GM23248 (cell line): ENCODE results near the gene OSBPL5. TPM values are rescaled to one million over a fixed set of nuclear protein-coding genes. Genes with fewer than 3 reads are reported as not detected.

ENCODE experiments used
- DNase-seq: peaks from one replicate; pipeline ENCODE4 v3.0.0-alpha.2; 2015
- H2AFZ ChIP-seq: fragments of 200-600 bp; sonication (generic); 2 replicates; pipeline ENCODE4 v1.6.1; 2016; ENCODE audit warnings: antibody characterized with exemption
- H3F3A ChIP-seq: fragments of 200-600 bp; sonication (generic); 2 replicates; pipeline ENCODE4 v1.6.1; 2016; ENCODE audit warnings: mild to moderate bottlenecking, antibody characterized with exemption, mixed run types; ENCODE audit not compliant: insufficient read depth
- H3K27ac ChIP-seq: fragments of 200-600 bp; sonication (generic); 2 replicates; pipeline ENCODE4 v1.5.1; 2016; ENCODE audit warnings: mild to moderate bottlenecking
- H3K27me3 ChIP-seq: fragments of 200-600 bp; sonication (generic); replicated peaks from 2 replicates; pipeline ENCODE4 v1.6.1; 2016; ENCODE audit warnings: mild to moderate bottlenecking; ENCODE audit not compliant: insufficient read depth
- H3K36me3 ChIP-seq: fragments of 200-600 bp; sonication (generic); 2 replicates; pipeline ENCODE4 v1.6.1; 2016; ENCODE audit warnings: low read depth, mild to moderate bottlenecking
- H3K4me1 ChIP-seq: fragments of 200-600 bp; sonication (generic); 2 replicates; pipeline ENCODE4 v1.6.1; 2016; ENCODE audit warnings: mild to moderate bottlenecking; ENCODE audit not compliant: insufficient read depth
- H3K4me2 ChIP-seq: fragments of 200-600 bp; sonication (generic); one replicate; pipeline ENCODE4 v1.6.1; 2016; ENCODE audit warnings: mild to moderate bottlenecking; ENCODE audit not compliant: unreplicated experiment
- H3K4me3 ChIP-seq: fragments of 200-600 bp; sonication (generic); 2 replicates; pipeline ENCODE4 v1.5.1; 2016; ENCODE audit warnings: mild to moderate bottlenecking
- H3K79me2 ChIP-seq: fragments of 200-600 bp; sonication (generic); 2 replicates; pipeline ENCODE4 v1.6.1; 2016; ENCODE audit warnings: mild to moderate bottlenecking; ENCODE audit not compliant: insufficient read depth
- H3K9ac ChIP-seq: fragments of 200-600 bp; sonication (generic); 2 replicates; pipeline ENCODE4 v1.6.1; 2016; ENCODE audit warnings: mild to moderate bottlenecking
- H3K9me2 ChIP-seq: fragments of 200-600 bp; sonication (generic); 2 replicates; pipeline ENCODE4 v1.6.1; 2016; ENCODE audit warnings: mixed run types, mild to moderate bottlenecking, moderate library complexity; ENCODE audit not compliant: insufficient read depth
- H3K9me3 ChIP-seq: fragments of 200-600 bp; sonication (generic); one replicate; pipeline ENCODE4 v1.6.1; 2017; ENCODE audit warnings: low read depth
- H4K20me1 ChIP-seq: fragments of 200-600 bp; sonication (generic); 2 replicates; pipeline ENCODE4 v1.6.0; 2016; ENCODE audit not compliant: insufficient read depth
- EZH2 ChIP-seq: fragments of 200-600 bp; sonication (generic); IDR thresholded peaks from 2 replicates; pipeline ENCODE4 v1.6.1; 2018; ENCODE audit warnings: antibody characterized with exemption, mild to moderate bottlenecking; ENCODE audit not compliant: insufficient read depth, poor library complexity, severe bottlenecking
- EZH2phosphoT487 ChIP-seq: fragments of 200-600 bp; sonication (generic); IDR thresholded peaks from 2 replicates; pipeline ENCODE4 v1.6.1; 2018; ENCODE audit warnings: antibody characterized with exemption, moderate library complexity, mild to moderate bottlenecking, low read depth; ENCODE audit not compliant: insufficient read depth
- WGBS, 2 experiments: methylation state at CpG; one replicate each; pipeline ENCODE4 v1.1.6; 2015 to 2017; ENCODE audit warnings: low lambda C conversion rate in 2 of 2, low coverage in 1 of 2; ENCODE audit errors: missing lambda C conversion rate in 2 of 2; 5-methylcytosine and 5-hydroxymethylcytosine counted together
- in situ Hi-C: fragments of 300-500 bp; cut with MboI; formaldehyde crosslinking; loops from 2 replicates; pipeline ENCODE4 v1.15.0; 2020
- polyA plus RNA-seq: library from polyadenylated mRNA; unstranded; fragments of >200 nt; fragmentation: Nextera tagmentation; extraction: Ambion mirVana; gene quantifications from 2 replicates; pipeline ENCODE4 v1.2.1, GENCODE V29; 2016
- total RNA-seq: library from RNA; depleted of rRNA; stranded (reverse); fragments of >200 nt; shearing (Covaris generic); gene quantifications from 2 replicates; pipeline ENCODE4 v1.2.3, GENCODE V29; 2014

OSBPL5 gene
- total and polyA plus RNA-seq, 2 experiments from 2014 or later: 27.9 to 57.6 TPM

GRCh38 chr11:3157381-3158130 is 7.6 kb downstream of the OSBPL5 start:
- Histone ChIP-seq H3K9ac (0 out of 2 replicates have a peak overlapping the region, but pooled peaks have one; percentile 12), H4K20me1 (no peaks in the 10 kb centered on the region), H3F3A (0 out of 2 replicates have a peak, but pooled peaks cover 9% of the 10 kb centered on the region), H3K9me2 (no peaks in the 10 kb centered on the region), H2AFZ (no peak overlapping the region), H3K9me3 (no peaks in the 10 kb centered on the region), H3K79me2 (peaks cover 95% of the 10 kb centered on the region), H3K4me3 (no peak overlapping the region), H3K27ac (no peak overlapping the region), H3K27me3 (no peaks in the 10 kb centered on the region), H3K4me1 (peaks cover 70% of the 10 kb centered on the region), H3K4me2 (peak overlapping the region; percentile 35), H3K36me3 (no peaks in the 10 kb centered on the region)
- DNase-seq: peak; percentile 68
- in situ Hi-C loops: no loop called here
- TF ChIP-seq EZH2phosphoT487 (no peak), EZH2 (no peak)
- 67 to 70% methylated on average over 19 to 22 of the region's 22 CpGs for WGBS, 2 experiments

- Histone ChIP-seq H3K9me2 (no peaks in the 10 kb centered on the region), H3K36me3 (no peaks in the 10 kb centered on the region), H3K9ac (0 out of 2 replicates have a peak overlapping the region, but pooled peaks have one; percentile 12), H3K27me3 (no peaks in the 10 kb centered on the region), H4K20me1 (no peaks in the 10 kb centered on the region), H3K79me2 (peaks cover 95% of the 10 kb centered on the region), H2AFZ (no peak overlapping the region), H3F3A (0 out of 2 replicates have a peak, but pooled peaks cover 9% of the 10 kb centered on the region), H3K9me3 (no peaks in the 10 kb centered on the region), H3K4me1 (peaks cover 70% of the 10 kb centered on the region), H3K4me3 (no peak overlapping the region), H3K27ac (no peak overlapping the region), H3K4me2 (peak overlapping the region; percentile 35)
- TF ChIP-seq EZH2: no peak
- no peak for TF ChIP-seq EZH2phosphoT487
- 83 to 85% methylated on average over 31 of the region's 31 CpGs for WGBS, 2 experiments
- in situ Hi-C loops: no loop called here
- no peak for DNase-seq
Measured at GRCh38 chr11:3156661-3157311, 8.3 kb downstream of the OSBPL5 start.

- H3K4me2 ChIP-seq: peak overlapping the region; percentile 65
- no peaks in the 10 kb centered on the region; the same call in 1 of the 2 replicates for H4K20me1 ChIP-seq
- no peak for DNase-seq
Measured at GRCh38 chr11:3156282-3156660, 8.8 kb downstream of the OSBPL5 start.

GRCh38 chr11:3155691-3156258 is 9.3 kb downstream of the OSBPL5 start:
- peaks cover 60% of the 10 kb centered on the region for H3K4me1 ChIP-seq

More at GRCh38 chr11:3156282-3156660, 8.8 kb downstream of the OSBPL5 start:
- Histone ChIP-seq H3K9me3 (no peaks in the 10 kb centered on the region), H3K79me2 (peaks cover 95% of the 10 kb centered on the region), H3K4me1 (peaks cover 64% of the 10 kb centered on the region), H3F3A (0 out of 2 replicates have a peak, but pooled peaks cover 9% of the 10 kb centered on the region), H2AFZ (no peak overlapping the region), H3K27me3 (no peaks in the 10 kb centered on the region), H3K4me3 (no peak overlapping the region), H3K36me3 (no peaks in the 10 kb centered on the region), H3K9me2 (no peaks in the 10 kb centered on the region), H3K9ac (peak overlapping the region; percentile 76), H3K27ac (peak overlapping the region; percentile 74)
- 74 to 77% methylated on average over 14 of the region's 14 CpGs for WGBS, 2 experiments
- in situ Hi-C loops: no loop called here
- TF ChIP-seq EZH2phosphoT487: no peak
- no peak for TF ChIP-seq EZH2

More at GRCh38 chr11:3155691-3156258, 9.3 kb downstream of the OSBPL5 start:
- no peaks in the 10 kb centered on the region for H3K9me2 ChIP-seq
- peak overlapping the region; percentile 65 for H3K4me2 ChIP-seq
- H2AFZ ChIP-seq: no peak overlapping the region
- 0 out of 2 replicates have a peak, but pooled peaks cover 9% of the 10 kb centered on the region for H3F3A ChIP-seq
- in situ Hi-C loops: no loop called here
- no peaks in the 10 kb centered on the region; the same call in 1 of the 2 replicates for H4K20me1 ChIP-seq
- H3K27ac ChIP-seq: peak overlapping the region; percentile 74
- DNase-seq: peak; percentile 84
- H3K9me3 ChIP-seq: no peaks in the 10 kb centered on the region
- no peaks in the 10 kb centered on the region for H3K27me3 ChIP-seq
- peak overlapping the region; percentile 76 for H3K9ac ChIP-seq
- peaks cover 95% of the 10 kb centered on the region for H3K79me2 ChIP-seq
- peak overlapping the region; percentile 51 for H3K4me3 ChIP-seq
- WGBS, 2 experiments: 24 to 25% methylated on average over 16 of the region's 16 CpGs
- no peaks in the 10 kb centered on the region for H3K36me3 ChIP-seq
- TF ChIP-seq EZH2 (no peak), EZH2phosphoT487 (no peak)
